SU-DHL-6 (cell line): ENCODE data around the gene ITPRIPL1.

Experiments used
- EZH2phosphoT487 ChIP-seq: fragments of 200-600 bp; sonication (generic), shearing (Covaris generic); conservative IDR thresholded peaks from 2 replicates; pipeline ENCODE4 v1.6.1; 2018; ENCODE audit warnings: mild to moderate bottlenecking, antibody characterized with exemption, low read length, moderate library complexity, mixed read lengths
- TF ChIP-seq, protein P1 (sequence below): fragments of 200-600 bp; sonication (generic); IDR thresholded peaks from one replicate; pipeline ENCODE4 v1.5.1; 2017; ENCODE audit warnings: antibody characterized with exemption, mild to moderate bottlenecking, low read length, moderate library complexity; ENCODE audit not compliant: insufficient read depth, poor library complexity, severe bottlenecking

DNA sequence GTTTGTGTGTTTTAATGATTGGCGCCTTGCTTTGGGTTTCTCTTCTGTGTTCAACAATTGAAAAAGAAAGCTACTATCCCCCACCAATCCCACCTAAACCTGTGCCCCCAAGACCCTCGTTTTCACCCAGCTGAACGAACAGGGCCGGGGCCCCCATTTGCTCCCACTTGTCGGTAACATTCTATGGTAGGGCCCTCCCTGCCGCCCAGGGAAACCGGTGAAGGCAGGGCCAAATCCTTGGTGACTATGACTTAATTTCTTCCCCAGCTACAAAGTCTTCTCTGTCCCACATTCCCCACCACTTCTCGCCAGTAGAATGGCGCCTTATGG, 19.2 kb upstream of the ITPRIPL1 start:
- TF ChIP-seq, protein P1, sequence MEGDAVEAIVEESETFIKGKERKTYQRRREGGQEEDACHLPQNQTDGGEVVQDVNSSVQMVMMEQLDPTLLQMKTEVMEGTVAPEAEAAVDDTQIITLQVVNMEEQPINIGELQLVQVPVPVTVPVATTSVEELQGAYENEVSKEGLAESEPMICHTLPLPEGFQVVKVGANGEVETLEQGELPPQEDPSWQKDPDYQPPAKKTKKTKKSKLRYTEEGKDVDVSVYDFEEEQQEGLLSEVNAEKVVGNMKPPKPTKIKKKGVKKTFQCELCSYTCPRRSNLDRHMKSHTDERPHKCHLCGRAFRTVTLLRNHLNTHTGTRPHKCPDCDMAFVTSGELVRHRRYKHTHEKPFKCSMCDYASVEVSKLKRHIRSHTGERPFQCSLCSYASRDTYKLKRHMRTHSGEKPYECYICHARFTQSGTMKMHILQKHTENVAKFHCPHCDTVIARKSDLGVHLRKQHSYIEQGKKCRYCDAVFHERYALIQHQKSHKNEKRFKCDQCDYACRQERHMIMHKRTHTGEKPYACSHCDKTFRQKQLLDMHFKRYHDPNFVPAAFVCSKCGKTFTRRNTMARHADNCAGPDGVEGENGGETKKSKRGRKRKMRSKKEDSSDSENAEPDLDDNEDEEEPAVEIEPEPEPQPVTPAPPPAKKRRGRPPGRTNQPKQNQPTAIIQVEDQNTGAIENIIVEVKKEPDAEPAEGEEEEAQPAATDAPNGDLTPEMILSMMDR, result no peak
- no peak for TF ChIP-seq EZH2phosphoT487
